HG03039 (cell line): ENCODE data around the gene TBC1D22A.
"Not testable (repeated sequence)": the region's sequence is repeated elsewhere in the genome, so short reads cannot be mapped to it uniquely, and the experiment has no call there.

Experiments used
- ATAC-seq: cut with Tn5 transposase; IDR thresholded peaks from one replicate; pipeline ENCODE4 v1.9.1; 2021; ENCODE audit warnings: mild to moderate bottlenecking, moderate library complexity; ENCODE audit not compliant: unreplicated experiment

Gene TBC1D22A

GRCh38 chr22:47157486-47158270 is 395.2 kb downstream of the TBC1D22A start:
- ATAC-seq = no peak

DNA sequence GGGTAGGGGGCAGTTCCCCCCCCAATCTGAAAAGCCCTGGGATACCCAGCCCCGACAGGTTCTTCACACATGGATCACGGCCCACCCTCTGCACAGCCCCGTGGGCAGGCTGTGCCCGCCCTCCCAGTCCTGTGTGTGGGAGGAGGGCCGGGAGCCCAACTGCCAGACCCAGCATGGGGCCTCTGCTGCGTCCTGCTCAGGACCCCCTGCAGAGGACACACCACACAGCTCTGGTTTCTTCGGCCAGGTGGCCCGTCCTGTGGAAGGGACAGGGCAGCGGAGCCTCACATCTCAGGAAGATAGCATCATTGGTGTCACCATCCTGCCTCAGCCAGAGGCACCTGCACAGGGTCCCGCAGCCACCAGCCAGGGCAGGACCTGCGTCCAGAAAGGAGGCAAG is 396.0 kb downstream of the TBC1D22A start:
- no peak for ATAC-seq

- no peak for ATAC-seq
These were observed 397.1 kb downstream of the TBC1D22A start for GRCh38 chr22:47159592-47159991.

GRCh38 chr22:47160141-47160541 is 397.7 kb downstream of the TBC1D22A start:
- ATAC-seq = no peak

GRCh38 chr22:47160781-47161520 is 398.5 kb downstream of the TBC1D22A start:
- ATAC-seq = no peak

- no peak for ATAC-seq
These were observed 399.2 kb downstream of the TBC1D22A start for GRCh38 chr22:47161631-47162030.

- no peak for ATAC-seq
These were observed 400.4 kb downstream of the TBC1D22A start for GRCh38 chr22:47162865-47163264.

- no peak for ATAC-seq
These were observed 401.0 kb downstream of the TBC1D22A start for GRCh38 chr22:47163481-47163855.

- ATAC-seq = no peak
These were observed 401.5 kb downstream of the TBC1D22A start for GRCh38 chr22:47163856-47164513.

DNA sequence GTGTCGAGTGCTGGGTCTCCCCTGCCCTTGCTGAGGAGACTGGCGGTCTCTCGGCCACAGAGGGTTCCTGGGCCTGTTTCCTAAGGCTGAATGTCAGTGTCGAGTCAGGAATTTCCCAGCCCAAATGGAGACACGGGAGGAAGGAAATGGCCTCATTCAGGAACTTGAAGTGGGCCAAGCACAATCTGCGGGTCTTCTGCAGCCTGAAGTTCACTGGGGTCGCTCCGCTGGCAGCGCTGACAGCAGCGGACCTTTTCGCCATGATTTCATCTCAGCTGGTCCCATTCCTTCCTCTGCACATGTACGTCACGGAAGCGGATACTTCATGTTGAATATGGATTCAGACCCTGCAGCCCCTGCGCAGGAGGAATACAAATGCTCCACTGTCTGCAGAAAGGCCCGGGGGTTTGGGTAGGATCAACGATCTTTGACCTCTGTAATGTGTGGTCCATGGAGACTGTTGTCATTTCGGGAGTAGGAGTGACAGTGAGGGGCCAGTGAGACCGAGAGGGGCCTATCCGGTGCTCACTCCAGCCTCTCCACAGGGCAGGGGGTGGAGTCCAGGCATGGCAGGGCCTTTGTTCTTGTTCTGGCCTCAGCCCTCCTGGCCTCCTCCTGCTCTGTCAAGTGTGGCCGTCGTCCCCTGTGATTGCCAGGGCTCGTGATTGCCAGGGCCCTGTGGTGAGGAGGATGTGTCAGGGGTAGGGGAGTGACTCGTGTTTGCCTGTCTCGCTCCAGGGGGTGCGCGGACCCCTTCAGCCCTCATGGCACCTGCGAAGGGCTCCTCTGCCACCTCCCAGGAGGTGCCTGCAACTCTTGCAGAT is 402.3 kb downstream of the TBC1D22A start:
- ATAC-seq = no peak

DNA sequence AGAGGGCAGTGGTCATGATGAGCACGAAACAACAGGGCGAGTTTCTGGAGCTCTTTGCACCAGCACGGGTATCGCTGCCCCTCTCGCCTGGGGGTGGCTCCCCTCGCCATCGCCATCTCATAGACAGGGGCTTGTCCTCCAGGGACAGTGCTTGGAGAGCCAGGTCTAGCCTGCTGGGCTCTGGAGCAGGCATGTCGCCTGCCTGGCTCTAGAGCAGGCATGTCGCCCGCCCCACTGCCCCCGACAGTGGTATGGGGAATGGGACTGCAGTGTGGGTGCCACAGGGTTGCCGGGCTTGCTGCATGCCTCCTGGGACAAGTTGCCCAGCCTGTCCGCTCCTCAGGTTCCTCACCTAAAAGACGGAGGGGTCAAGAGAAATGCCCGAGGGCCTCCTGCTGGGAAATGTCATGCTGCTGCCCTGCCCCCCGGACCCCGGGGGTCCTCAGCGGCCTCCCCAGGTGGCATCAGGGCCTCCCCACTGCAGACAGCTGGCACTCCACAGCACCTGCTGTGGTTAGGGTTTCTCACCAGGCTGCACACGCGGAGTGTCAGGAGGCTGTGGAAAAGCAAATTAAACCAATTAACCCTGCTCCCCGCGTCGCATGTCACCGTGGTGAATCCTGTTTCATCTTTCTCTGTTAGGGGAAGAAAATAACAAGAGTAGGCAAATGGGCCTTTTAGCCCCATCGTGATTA is 403.0 kb downstream of the TBC1D22A start:
- ATAC-seq = no peak

DNA sequence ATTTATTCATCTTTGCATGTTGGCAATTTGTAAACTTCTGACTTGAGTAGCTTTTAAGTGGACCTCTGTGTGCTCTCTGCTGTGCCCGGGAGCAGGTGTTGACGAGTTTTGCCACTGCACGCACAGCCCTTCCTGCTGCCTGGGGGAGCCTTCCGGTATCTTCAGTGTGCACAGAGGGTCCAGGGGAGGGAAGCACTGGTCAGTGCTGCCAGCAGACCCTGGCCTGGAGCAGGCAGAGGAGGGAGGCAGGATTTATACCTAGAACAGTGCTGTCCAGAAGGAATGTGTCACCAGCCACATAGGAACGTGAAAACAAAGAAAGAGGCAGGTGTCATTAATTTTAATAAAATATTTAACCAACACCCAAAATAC is 403.6 kb downstream of the TBC1D22A start:
- ATAC-seq = no peak

GRCh38 chr22:47166446-47167016 is 404.1 kb downstream of the TBC1D22A start:
- no peak for ATAC-seq

DNA sequence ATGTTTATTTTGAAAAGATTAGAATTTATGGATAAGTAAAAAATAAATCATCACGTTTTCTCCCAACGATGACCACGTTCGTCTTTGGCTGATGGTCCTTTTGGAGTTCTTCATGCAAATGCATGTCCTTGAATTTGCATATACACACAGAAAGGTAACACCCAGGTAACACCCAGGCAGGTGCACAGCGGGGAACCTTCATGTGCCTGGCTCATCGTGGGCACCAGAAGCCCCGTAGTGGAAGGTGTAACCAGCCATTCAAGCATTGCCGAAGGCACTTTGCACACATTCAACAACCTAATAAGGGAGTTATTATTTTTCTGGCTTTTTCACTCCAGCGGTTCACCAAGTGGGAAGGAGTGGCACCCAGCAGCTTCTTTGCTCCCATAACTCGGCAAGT is 404.6 kb downstream of the TBC1D22A start:
- ATAC-seq = no peak

GRCh38 chr22:47167921-47168320 is 405.5 kb downstream of the TBC1D22A start:
- not testable (repeated sequence) for ATAC-seq

DNA sequence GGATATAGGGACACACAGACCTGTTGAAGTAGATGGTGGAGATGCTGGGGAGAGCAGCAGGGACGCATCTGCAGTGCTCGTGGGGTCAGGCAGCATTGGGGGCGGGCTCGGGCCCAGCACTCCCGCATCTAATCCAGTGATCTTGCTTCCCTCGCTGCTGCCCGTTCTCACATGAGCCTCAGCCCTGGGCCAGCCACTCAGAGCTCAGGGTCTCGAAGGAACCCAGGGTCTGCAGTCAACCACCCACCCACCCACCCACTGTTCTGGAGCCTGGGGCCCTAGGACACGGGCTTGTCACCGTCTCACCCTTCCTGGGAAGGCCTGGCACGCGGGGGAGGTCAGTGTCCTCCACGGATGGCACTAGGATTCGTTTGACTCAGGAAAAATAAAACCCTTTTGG is 406.0 kb downstream of the TBC1D22A start:
- no peak for ATAC-seq

DNA sequence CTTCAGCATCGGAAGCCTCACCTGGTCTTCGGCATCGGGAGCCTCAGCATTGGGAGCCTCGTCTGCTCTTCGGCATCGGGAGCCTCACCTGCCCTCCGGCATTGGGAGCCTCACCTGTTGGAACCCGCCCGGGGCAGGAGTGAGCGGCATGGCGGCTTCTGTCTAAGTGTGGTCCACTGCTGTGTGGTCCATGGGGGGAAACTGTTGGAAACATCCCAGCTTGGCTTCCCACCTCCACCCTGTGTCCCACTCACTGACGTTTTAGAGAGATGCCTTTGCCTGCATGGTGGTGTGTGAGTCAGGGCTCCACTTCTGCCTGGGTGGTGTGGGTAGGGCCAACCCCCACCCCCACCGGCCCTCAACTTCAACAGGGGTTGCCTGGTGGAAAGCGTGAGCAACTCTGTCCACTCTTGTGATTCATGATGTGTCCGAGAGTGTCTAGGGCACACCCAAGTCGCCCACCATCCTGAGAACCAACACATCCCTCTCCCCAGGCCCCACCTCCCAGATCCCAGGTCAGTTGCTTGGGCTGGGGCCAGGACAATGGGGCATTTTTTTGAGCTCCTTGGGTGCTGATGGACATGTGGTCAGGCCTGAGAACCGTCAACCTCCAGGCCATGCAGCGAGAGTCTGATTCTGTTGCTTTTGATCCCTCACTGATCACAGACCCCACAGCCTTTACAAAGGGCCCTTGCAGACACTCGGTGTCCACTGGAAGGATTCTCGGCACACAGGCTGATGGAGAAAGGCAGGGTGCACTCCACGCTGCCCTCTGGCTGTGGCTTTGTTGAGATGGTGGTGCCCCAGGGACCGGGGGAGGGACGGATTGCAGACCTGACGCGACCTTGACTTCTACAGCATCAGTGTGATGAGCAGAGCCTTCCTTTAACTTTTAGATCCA is 406.7 kb downstream of the TBC1D22A start:
- no peak for ATAC-seq

- no peak for ATAC-seq
These were observed 407.3 kb downstream of the TBC1D22A start for GRCh38 chr22:47169801-47170140.
